ENCODE measurements around the gene IGF1R. TPM values are rescaled to one million over a fixed set of nuclear protein-coding genes. Genes with fewer than 3 reads are reported as not detected.

The IGF1R gene
- total RNA-seq, 4 donors from 2014 or later, result 51.5 to 146 (median 89.6) TPM

DNA sequence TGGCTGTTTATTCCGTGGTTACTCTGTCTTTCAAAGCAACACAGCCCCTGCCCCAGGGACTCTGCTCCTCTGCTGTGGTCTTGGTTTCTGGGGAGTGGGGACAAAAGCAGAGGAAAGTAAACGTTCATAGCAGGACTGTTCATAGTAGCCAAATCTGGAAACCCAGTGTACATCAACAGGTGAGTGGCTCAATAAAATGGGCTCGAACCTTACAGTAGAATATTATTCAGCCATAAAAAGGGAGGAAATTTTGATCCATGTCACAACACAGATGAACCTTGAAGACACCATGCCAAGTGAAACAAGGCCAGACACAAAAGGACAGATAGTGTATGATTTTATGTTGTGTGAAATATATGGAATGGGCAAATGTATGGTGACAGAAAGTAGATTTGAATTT is 269.1 kb downstream of the IGF1R start:
- DNase-seq, result no peak
- TF ChIP-seq POLR2A (IDR thresholded peaks at IDR 0.05), result no peak
- TF ChIP-seq, protein P1, sequence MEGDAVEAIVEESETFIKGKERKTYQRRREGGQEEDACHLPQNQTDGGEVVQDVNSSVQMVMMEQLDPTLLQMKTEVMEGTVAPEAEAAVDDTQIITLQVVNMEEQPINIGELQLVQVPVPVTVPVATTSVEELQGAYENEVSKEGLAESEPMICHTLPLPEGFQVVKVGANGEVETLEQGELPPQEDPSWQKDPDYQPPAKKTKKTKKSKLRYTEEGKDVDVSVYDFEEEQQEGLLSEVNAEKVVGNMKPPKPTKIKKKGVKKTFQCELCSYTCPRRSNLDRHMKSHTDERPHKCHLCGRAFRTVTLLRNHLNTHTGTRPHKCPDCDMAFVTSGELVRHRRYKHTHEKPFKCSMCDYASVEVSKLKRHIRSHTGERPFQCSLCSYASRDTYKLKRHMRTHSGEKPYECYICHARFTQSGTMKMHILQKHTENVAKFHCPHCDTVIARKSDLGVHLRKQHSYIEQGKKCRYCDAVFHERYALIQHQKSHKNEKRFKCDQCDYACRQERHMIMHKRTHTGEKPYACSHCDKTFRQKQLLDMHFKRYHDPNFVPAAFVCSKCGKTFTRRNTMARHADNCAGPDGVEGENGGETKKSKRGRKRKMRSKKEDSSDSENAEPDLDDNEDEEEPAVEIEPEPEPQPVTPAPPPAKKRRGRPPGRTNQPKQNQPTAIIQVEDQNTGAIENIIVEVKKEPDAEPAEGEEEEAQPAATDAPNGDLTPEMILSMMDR (IDR thresholded peaks at IDR 0.05), result no peak
- WGBS, 2 donors, result 76 to 77% methylated on average over 3 of the region's 3 CpGs
- intact Hi-C loops (cut with DNase I), result no loop called here
- no peak overlapping the region for H3K4me3 ChIP-seq (replicated peaks in 1 of 3)
- H3K27me3 ChIP-seq, result no peaks in the 10 kb centered on the region
- H3K36me3 ChIP-seq, result peaks cover 5 to 17% of the 10 kb centered on the region in 2 donors
- H3K9me3 ChIP-seq, result no peaks in the 10 kb centered on the region
- H3K27ac ChIP-seq, result peak overlapping the region; percentile 92 to 95 (median 93)
- peaks cover 57 to 58% of the 10 kb centered on the region in 2 donors for H3K4me1 ChIP-seq

DNA sequence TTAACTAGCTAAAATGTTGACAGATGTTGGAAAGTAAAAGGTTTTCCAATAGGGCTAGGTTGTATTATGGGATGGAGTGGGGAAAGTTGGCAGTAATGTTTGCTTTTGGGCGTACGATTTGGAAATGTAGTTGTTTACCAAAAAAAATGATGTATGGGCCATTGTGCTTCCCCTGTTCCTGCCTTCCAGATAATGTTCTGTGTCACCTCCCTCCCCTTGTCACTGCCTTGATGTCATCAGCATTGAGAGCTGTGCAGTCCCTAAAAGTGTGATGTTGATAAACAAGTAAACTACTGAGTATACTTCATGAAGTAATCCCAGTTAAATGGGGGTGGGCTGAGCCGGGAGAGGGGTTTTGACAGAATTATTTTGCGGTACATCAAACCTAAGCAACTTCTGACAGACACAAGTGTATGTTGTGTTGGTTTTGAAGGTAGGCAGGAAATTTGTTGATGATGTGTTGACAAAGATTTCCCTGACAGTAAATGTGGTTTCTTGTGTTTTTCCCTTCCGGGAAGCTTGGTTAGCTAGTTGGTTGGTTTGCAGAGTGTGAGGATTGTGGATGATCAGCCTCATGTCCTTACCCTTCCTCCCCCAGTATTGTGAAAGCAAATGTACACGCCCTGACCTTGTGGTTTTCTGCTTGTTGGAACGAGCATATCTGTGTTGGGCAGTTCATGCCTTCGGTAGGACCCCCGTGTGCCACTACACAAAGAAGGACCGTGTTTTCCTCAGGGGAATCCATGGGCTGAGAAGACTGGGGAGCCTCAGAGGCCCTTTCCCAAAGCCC is 271.9 kb downstream of the IGF1R start:
- intact Hi-C loops (cut with DNase I), result no loop called here
- DNase-seq, result no peak
- no peaks in the 10 kb centered on the region for H3K9me3 ChIP-seq
- peak overlapping the region; percentile 43 to 95 (median 91) for H3K27ac ChIP-seq
- 77 to 93% methylated on average over 10 of the region's 10 CpGs for WGBS, 2 donors
- peaks cover 64 to 69% of the 10 kb centered on the region in 2 donors for H3K4me1 ChIP-seq
- no peak for TF ChIP-seq POLR2A (IDR thresholded peaks at IDR 0.05)
- TF ChIP-seq, protein P1 (IDR thresholded peaks at IDR 0.05), result no peak
- peaks cover 0 to 7% of the 10 kb centered on the region in 2 donors for H3K36me3 ChIP-seq
- no peaks in the 10 kb centered on the region for H3K27me3 ChIP-seq
- H3K4me3 ChIP-seq (replicated peaks in 1 of 3), result no peak overlapping the region

- DNase-seq, result peak; percentile 78 to 80
Measured at GRCh38 chr15:98923171-98923570, 274.8 kb downstream of the IGF1R start.

GRCh38 chr15:98923579-98923978 is 275.2 kb downstream of the IGF1R start:
- intact Hi-C loops (cut with DNase I), result no loop called here
- no peaks in the 10 kb centered on the region for H3K9me3 ChIP-seq
- no peak overlapping the region for H3K4me3 ChIP-seq (replicated peaks in 1 of 3)
- H3K36me3 ChIP-seq, result peaks cover 0 to 7% of the 10 kb centered on the region in 2 donors
- TF ChIP-seq, protein P1 (IDR thresholded peaks at IDR 0.05), result no peak
- TF ChIP-seq POLR2A (IDR thresholded peaks at IDR 0.05), result no peak
- peaks cover 31 to 39% of the 10 kb centered on the region in 2 donors for H3K4me1 ChIP-seq
- H3K27ac ChIP-seq, result peak overlapping the region; percentile 84 to 95 (median 91)
- no peaks in the 10 kb centered on the region for H3K27me3 ChIP-seq
- no peak for DNase-seq
- 48 to 56% methylated on average over 9 of the region's 10 CpGs for WGBS, 2 donors

More at GRCh38 chr15:98923171-98923570, 274.8 kb downstream of the IGF1R start:
- no peaks in the 10 kb centered on the region for H3K9me3 ChIP-seq
- H3K4me3 ChIP-seq (replicated peaks in 1 of 3), result no peak overlapping the region
- WGBS, 2 donors, result 34 to 65% methylated on average over 12 of the region's 12 CpGs
- peak overlapping the region; percentile 84 to 95 (median 91) for H3K27ac ChIP-seq
- intact Hi-C loops (cut with DNase I), result no loop called here
- H3K4me1 ChIP-seq, result peaks cover 35 to 43% of the 10 kb centered on the region in 2 donors
- TF ChIP-seq POLR2A (IDR thresholded peaks at IDR 0.05), result peak in 1 of 2 donors; percentile 38
- TF ChIP-seq, protein P1 (IDR thresholded peaks at IDR 0.05), result peak in 1 of 6 experiments; percentile 5
- H3K27me3 ChIP-seq, result no peaks in the 10 kb centered on the region
- H3K36me3 ChIP-seq, result peaks cover 0 to 7% of the 10 kb centered on the region in 2 donors
